Activated CD8-positive, alpha-beta T cell treated with anti-CD3 and anti-CD28 coated beads for 36 hours (primary cell): ENCODE measurements around the gene ASB11. TPM values are rescaled to one million over a fixed set of nuclear protein-coding genes. Genes with fewer than 3 reads are reported as not detected.

Experiments used
- ATAC-seq: fragments of 200-7000 bp; cut with Tn5 transposase; one replicate; pipeline ENCODE4 v1.10.0; 2021; ENCODE audit warnings: mild to moderate bottlenecking, moderate library complexity
- CTCF ChIA-PET: fragments of 350-600 bp; sonication (Branson Sonifier 250); formaldehyde crosslinking; loops from one replicate; lab custom pipeline; 2021; ENCODE audit warnings: antibody characterized with exemption; lab: Charles Lee
- POLR2A ChIA-PET: fragments of 350-600 bp; sonication (Branson Sonifier 250); formaldehyde crosslinking; loops from one replicate; lab custom pipeline; 2021; ENCODE audit warnings: antibody characterized with exemption; lab: Charles Lee
- DNase-seq: peaks from one replicate; pipeline ENCODE4 v3.0.0-alpha.2; 2020
- H3K27ac Mint-ChIP-seq: one replicate; pipeline ENCODE4 v1.8.0; 2021; ENCODE audit warnings: mild to moderate bottlenecking, mixed read lengths
- H3K27me3 Mint-ChIP-seq: one replicate; pipeline ENCODE4 v1.8.0; 2021; ENCODE audit warnings: mixed read lengths
- H3K36me3 Mint-ChIP-seq: one replicate; pipeline ENCODE4 v1.8.0; 2021; ENCODE audit warnings: low read depth, mixed read lengths
- H3K4me1 Mint-ChIP-seq: one replicate; pipeline ENCODE4 v1.8.0; 2021; ENCODE audit warnings: low read depth, mixed read lengths
- H3K4me3 Mint-ChIP-seq: one replicate; pipeline ENCODE4 v1.8.0; 2021; ENCODE audit warnings: mild to moderate bottlenecking, moderate library complexity, mixed read lengths
- H3K9me3 Mint-ChIP-seq: one replicate; pipeline ENCODE4 v1.8.0; 2021; ENCODE audit warnings: mixed read lengths
- intact Hi-C: fragments of 100-400 bp; cut with micrococcal nuclease; formaldehyde crosslinking; loops from one replicate; pipeline ENCODE4 v1.10.0; 2022
- total RNA-seq, 2 experiments: library from RNA; stranded (reverse); gene quantifications; one replicate each; pipeline ENCODE4 v1.2.3, GENCODE V29; 2021
- TF ChIP-seq, protein P1 (sequence below): fragments of 200-600 bp; IDR thresholded peaks from one replicate; pipeline ENCODE4 v1.8.0; 2022; ENCODE audit warnings: antibody characterized with exemption, mild to moderate bottlenecking

Gene ASB11
- total RNA-seq, 2 experiments from 2014 or later: not detected

- POLR2A ChIA-PET: no interaction called here
- peak; percentile 44 for ATAC-seq
- H3K36me3 Mint-ChIP-seq: peaks cover 11% of the 10 kb centered on the region
- peak overlapping the region; percentile 87 for H3K27ac Mint-ChIP-seq
- no peaks in the 10 kb centered on the region for H3K9me3 Mint-ChIP-seq
- peak overlapping the region; percentile 87 for H3K4me3 Mint-ChIP-seq
- DNase-seq: peak; percentile 83
- CTCF ChIA-PET: interaction anchor here (0.6 kb wide), 1 partner anchor 133 kb away, joined by 3 read pairs; no protein-coding TSS in a partner anchor
- TF ChIP-seq, protein P1, sequence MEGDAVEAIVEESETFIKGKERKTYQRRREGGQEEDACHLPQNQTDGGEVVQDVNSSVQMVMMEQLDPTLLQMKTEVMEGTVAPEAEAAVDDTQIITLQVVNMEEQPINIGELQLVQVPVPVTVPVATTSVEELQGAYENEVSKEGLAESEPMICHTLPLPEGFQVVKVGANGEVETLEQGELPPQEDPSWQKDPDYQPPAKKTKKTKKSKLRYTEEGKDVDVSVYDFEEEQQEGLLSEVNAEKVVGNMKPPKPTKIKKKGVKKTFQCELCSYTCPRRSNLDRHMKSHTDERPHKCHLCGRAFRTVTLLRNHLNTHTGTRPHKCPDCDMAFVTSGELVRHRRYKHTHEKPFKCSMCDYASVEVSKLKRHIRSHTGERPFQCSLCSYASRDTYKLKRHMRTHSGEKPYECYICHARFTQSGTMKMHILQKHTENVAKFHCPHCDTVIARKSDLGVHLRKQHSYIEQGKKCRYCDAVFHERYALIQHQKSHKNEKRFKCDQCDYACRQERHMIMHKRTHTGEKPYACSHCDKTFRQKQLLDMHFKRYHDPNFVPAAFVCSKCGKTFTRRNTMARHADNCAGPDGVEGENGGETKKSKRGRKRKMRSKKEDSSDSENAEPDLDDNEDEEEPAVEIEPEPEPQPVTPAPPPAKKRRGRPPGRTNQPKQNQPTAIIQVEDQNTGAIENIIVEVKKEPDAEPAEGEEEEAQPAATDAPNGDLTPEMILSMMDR: no peak
- intact Hi-C loops: no loop called here
- H3K4me1 Mint-ChIP-seq: peaks cover 11% of the 10 kb centered on the region
- peaks cover 5% of the 10 kb centered on the region for H3K27me3 Mint-ChIP-seq
Observed at GRCh38 chrX:15336023-15336413, 20.6 kb upstream of the ASB11 start.

DNA sequence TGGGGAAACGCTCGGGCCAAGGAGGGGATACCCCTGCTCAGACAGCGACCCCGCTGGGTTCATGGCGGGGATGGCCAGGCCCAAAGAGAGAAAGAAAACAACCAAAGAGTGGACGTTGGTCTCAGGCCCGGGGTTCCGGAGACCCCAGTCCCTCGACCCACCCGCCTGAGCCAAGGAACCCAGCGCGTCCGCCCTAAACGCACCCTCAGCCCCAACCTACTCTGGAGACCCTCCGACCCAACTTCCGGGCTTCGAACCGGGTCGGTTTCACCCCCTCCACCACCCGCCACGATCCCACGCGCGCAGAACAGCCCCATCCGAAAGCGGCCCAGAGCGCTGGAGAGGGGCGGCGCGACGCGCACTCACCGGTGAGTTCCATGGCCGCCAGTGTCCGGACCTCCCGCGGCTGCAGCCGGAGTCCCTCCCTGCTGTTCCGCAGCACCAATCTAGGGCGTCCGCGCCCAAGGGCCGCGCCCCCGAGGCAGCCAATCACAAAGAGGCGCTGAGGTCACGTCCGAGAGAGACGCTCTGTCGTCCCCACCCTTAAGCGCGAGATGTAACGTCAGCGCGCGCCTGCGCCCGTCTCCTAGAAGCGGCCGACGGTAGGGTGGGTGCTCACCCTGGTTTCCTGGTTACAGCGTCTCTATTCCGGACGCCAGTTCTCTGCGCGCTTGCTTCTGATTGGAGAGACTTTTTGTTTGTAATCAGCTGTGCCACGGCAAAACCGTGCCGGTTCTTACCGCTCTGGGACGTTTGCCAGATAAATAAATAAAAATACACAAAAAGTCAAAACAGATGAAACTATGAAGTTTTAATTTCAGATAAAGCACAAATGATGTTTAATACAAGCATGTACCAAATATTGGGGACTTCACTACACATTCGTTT, 19.9 kb upstream of the ASB11 start, which contains the start of gene PIGA:
Gene PIGA, minus strand, starts transcription at position 389 of the 888 bp plus-strand sequence. CDS start 3,593 bp downstream, outside the sequence.
- TF ChIP-seq, protein P1: no peak
- ATAC-seq (peak; percentile 96), DNase-seq (peak; percentile 94)
- Mint-ChIP-seq H3K36me3 (peaks cover 11% of the 10 kb centered on the region), H3K27ac (peak within 1 kb of the TSS; percentile 91), H3K27me3 (peaks cover 3% of the 10 kb centered on the region), H3K4me1 (peaks cover 11% of the 10 kb centered on the region), H3K9me3 (no peaks in the 10 kb centered on the region), H3K4me3 (peak within 1 kb of the TSS; percentile 87)
- POLR2A ChIA-PET: no interaction called here
- CTCF ChIA-PET: no interaction called here
- intact Hi-C loops: no loop called here

DNA sequence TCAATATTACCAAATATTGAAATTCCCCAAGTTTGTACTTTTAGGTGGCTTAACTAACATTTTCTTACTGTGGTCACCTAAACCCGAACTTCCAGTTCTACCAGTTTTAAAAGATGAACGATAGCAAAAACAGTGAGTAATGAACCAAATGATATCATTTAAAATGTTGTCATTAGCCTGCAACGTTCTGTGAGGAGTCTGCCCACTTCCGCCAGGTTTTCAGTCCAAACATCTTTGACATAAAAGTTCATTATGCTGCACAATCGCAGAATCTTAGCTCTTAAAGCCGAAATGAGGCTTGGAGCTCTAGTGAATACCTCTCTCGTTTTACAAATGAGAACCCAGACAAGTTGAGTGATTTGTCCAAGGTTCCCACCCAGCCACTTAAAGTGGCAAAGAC, 19.1 kb upstream of the ASB11 start:
- TF ChIP-seq, protein P1: no peak
- Mint-ChIP-seq H3K4me3 (peak overlapping the region; percentile 87), H3K27ac (peak overlapping the region; percentile 91), H3K27me3 (peaks cover 3% of the 10 kb centered on the region), H3K36me3 (peaks cover 11% of the 10 kb centered on the region), H3K9me3 (no peaks in the 10 kb centered on the region), H3K4me1 (peaks cover 11% of the 10 kb centered on the region)
- ChIA-PET POLR2A (no interaction called here), CTCF (no interaction called here)
- no peak for ATAC-seq
- peak; percentile 28 for DNase-seq
- intact Hi-C loops: no loop called here

DNA sequence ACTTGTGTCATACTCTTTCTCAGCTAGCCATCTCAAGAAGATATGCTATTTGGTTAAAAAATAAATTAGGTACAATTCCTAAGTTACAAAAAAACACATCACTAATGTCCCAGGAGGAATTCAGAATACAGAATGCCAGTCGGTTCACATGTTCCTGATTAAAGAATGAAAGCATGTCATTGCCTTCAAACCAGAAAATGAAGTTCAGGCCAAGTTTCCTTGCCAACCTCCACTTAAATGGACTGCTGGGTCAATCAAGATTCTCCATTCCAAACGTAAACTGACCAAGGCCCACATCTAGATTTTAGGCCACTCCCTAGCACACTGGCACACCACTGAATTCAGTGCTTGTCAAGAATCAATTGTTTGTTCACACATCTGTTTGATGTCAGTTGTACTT, 13.4 kb upstream of the ASB11 start:
- POLR2A ChIA-PET: no interaction called here
- H3K27me3 Mint-ChIP-seq: no peaks in the 10 kb centered on the region
- ATAC-seq (no peak), DNase-seq (no peak)
- TF ChIP-seq, protein P1: no peak
- peaks cover 5% of the 10 kb centered on the region for H3K4me1 Mint-ChIP-seq
- H3K36me3 Mint-ChIP-seq: peaks cover 23% of the 10 kb centered on the region
- intact Hi-C loops: no loop called here
- H3K4me3 Mint-ChIP-seq: no peak overlapping the region
- no peak overlapping the region for H3K27ac Mint-ChIP-seq
- no peaks in the 10 kb centered on the region for H3K9me3 Mint-ChIP-seq
- CTCF ChIA-PET: no interaction called here

DNA sequence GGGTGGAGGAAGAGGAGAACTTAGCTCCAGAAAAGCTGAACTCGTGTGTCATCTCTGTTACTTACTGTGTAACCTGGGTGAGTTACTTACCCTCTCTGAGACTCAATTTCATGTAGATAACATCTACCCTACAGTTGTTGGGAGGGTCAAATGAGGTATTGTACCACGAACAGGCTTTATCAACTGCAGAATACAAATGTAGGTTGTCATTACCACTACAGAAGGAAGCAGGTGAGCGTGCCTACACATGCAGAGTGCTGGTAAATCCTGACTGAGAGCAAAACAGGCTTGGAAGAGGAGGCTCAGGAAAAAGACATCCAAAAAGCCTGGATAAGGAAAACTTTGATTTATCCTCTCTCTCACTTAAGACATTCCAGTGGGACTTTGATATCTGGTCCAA, 12.7 kb upstream of the ASB11 start:
- TF ChIP-seq, protein P1: no peak
- CTCF ChIA-PET: no interaction called here
- H3K36me3 Mint-ChIP-seq: peaks cover 25% of the 10 kb centered on the region

More for the DNA sequence above, 12.7 kb upstream of the ASB11 start:
- peaks cover 5% of the 10 kb centered on the region for H3K4me1 Mint-ChIP-seq
- H3K27me3 Mint-ChIP-seq: no peaks in the 10 kb centered on the region
- POLR2A ChIA-PET: no interaction called here
- H3K9me3 Mint-ChIP-seq: no peaks in the 10 kb centered on the region
- no peak for DNase-seq
- intact Hi-C loops: no loop called here
- ATAC-seq: no peak
- no peak overlapping the region for H3K27ac Mint-ChIP-seq
- no peak overlapping the region for H3K4me3 Mint-ChIP-seq
